Measurements from ENCODE around the gene HNRNPA3.
"Not testable (repeated sequence)": the region's sequence is repeated elsewhere in the genome, so short reads cannot be mapped to it uniquely, and the experiment has no call there.

The HNRNPA3 gene

DNA sequence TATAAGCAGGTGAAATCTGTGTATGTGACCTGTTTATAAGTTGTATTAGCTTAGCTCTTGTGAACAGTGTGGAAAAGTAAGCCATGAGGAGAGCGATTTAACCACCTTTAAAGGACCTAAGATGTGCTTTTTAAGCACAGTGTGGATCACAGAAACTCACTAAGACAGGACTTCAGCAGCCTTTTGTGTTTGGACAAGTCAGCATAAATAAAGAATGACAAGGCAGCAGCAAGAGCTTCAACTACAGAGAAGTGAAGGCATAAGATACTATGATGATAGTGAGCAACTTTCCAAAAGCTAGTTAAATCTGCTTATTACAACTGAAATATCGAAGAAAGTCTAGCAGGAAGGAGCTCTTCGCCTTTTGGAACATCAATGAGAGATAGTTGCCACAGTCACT lies 8.9 kb downstream of the HNRNPA3 start:
- DNase-seq (ENCODE audit: insufficient read length) (no peak), FAIRE-seq (no peak)
- TF ChIP-seq POLR2A (IDR thresholded peaks at IDR 0.05; ENCODE audit: low read depth, low read length): no peak
- no peak for TF ChIP-seq POLR2AphosphoS5 (IDR thresholded peaks at IDR 0.05; ENCODE audit: low read depth, low read length)
- TF ChIP-seq TAF1 (IDR thresholded peaks at IDR 0.05; ENCODE audit: borderline replicate concordance, low read depth, low read length): no peak

- FAIRE-seq (no peak), DNase-seq (ENCODE audit: insufficient read length) (no peak)
- TF ChIP-seq TAF1 (IDR thresholded peaks at IDR 0.05; ENCODE audit: borderline replicate concordance, low read depth, low read length) (no peak), POLR2A (IDR thresholded peaks at IDR 0.05; ENCODE audit: low read depth, low read length) (no peak), POLR2AphosphoS5 (IDR thresholded peaks at IDR 0.05; ENCODE audit: low read depth, low read length) (no peak)
These were observed 9.4 kb downstream of the HNRNPA3 start for GRCh38 chr2:177221970-177222369.

GRCh38 chr2:177223436-177223835 lies 10.8 kb downstream of the HNRNPA3 start:
- DNase-seq (ENCODE audit: insufficient read length); FAIRE-seq: not testable (repeated sequence)

- DNase-seq (ENCODE audit: insufficient read length): no peak
- TF ChIP-seq POLR2A (IDR thresholded peaks at IDR 0.05; ENCODE audit: low read depth, low read length): no peak
- no peak for TF ChIP-seq TAF1 (IDR thresholded peaks at IDR 0.05; ENCODE audit: borderline replicate concordance, low read depth, low read length)
- TF ChIP-seq POLR2AphosphoS5 (IDR thresholded peaks at IDR 0.05; ENCODE audit: low read depth, low read length): no peak
- FAIRE-seq: no peak
These were observed 13.4 kb downstream of the HNRNPA3 start for GRCh38 chr2:177225965-177226360.

GRCh38 chr2:177229442-177230242 lies 17.0 kb downstream of the HNRNPA3 start:
- DNase-seq (ENCODE audit: insufficient read length) (no peak), FAIRE-seq (no peak)
- TF ChIP-seq POLR2AphosphoS5 (IDR thresholded peaks at IDR 0.05; ENCODE audit: low read depth, low read length) (peak; percentile 86), POLR2A (IDR thresholded peaks at IDR 0.05; ENCODE audit: low read depth, low read length) (peak; percentile 47; the same call in 1 of the 2 replicates), TAF1 (IDR thresholded peaks at IDR 0.05; ENCODE audit: borderline replicate concordance, low read depth, low read length) (no peak)

DNA sequence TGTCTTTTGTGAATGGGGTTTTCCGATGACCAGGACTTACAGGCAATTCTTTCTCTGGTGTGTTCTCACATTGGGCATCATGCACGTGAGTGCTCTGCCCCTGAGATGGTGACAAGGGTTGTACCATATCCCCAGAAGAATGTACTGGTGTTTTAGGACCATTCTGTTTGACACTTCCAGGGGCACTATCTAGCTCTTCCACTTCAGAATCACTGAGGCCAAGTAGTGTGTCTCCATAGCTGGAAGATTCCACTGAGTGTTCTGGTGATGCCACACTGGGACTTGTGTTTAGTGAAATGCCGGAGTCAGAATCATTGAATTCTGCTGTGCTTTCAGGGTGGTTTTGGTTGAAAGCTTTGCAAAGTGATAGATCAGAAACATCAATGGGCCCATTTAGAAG lies 18.7 kb downstream of the HNRNPA3 start:
- DNase-seq (ENCODE audit: insufficient read length) (no peak), FAIRE-seq (no peak)
- no peak for TF ChIP-seq TAF1 (IDR thresholded peaks at IDR 0.05; ENCODE audit: borderline replicate concordance, low read depth, low read length)
- TF ChIP-seq POLR2A (IDR thresholded peaks at IDR 0.05; ENCODE audit: low read depth, low read length): no peak
- no peak for TF ChIP-seq POLR2AphosphoS5 (IDR thresholded peaks at IDR 0.05; ENCODE audit: low read depth, low read length)

- TF ChIP-seq POLR2A (IDR thresholded peaks at IDR 0.05; ENCODE audit: low read depth, low read length): no peak
- no peak for TF ChIP-seq POLR2AphosphoS5 (IDR thresholded peaks at IDR 0.05; ENCODE audit: low read depth, low read length)
- TF ChIP-seq TAF1 (IDR thresholded peaks at IDR 0.05; ENCODE audit: borderline replicate concordance, low read depth, low read length): no peak
- FAIRE-seq (no peak), DNase-seq (ENCODE audit: insufficient read length) (no peak)
These were observed 19.6 kb downstream of the HNRNPA3 start for GRCh38 chr2:177232098-177232704.

GRCh38 chr2:177234267-177234666 lies 21.7 kb downstream of the HNRNPA3 start:
- DNase-seq (ENCODE audit: insufficient read length) (no peak), FAIRE-seq (no peak)
- no peak for TF ChIP-seq TAF1 (IDR thresholded peaks at IDR 0.05; ENCODE audit: borderline replicate concordance, low read depth, low read length)
- no peak for TF ChIP-seq POLR2AphosphoS5 (IDR thresholded peaks at IDR 0.05; ENCODE audit: low read depth, low read length)
- TF ChIP-seq POLR2A (IDR thresholded peaks at IDR 0.05; ENCODE audit: low read depth, low read length): no peak

GRCh38 chr2:177235855-177236437 lies 23.4 kb downstream of the HNRNPA3 start:
- FAIRE-seq (no peak), DNase-seq (ENCODE audit: insufficient read length) (no peak)
- TF ChIP-seq POLR2A (IDR thresholded peaks at IDR 0.05; ENCODE audit: low read depth, low read length): 0 out of 2 replicates have a peak, but pooled peaks have one; percentile 34
- 0 out of 2 replicates have a peak, but pooled peaks have one; percentile 25 for TF ChIP-seq POLR2AphosphoS5 (IDR thresholded peaks at IDR 0.05; ENCODE audit: low read depth, low read length)
- no peak for TF ChIP-seq TAF1 (IDR thresholded peaks at IDR 0.05; ENCODE audit: borderline replicate concordance, low read depth, low read length)

DNA sequence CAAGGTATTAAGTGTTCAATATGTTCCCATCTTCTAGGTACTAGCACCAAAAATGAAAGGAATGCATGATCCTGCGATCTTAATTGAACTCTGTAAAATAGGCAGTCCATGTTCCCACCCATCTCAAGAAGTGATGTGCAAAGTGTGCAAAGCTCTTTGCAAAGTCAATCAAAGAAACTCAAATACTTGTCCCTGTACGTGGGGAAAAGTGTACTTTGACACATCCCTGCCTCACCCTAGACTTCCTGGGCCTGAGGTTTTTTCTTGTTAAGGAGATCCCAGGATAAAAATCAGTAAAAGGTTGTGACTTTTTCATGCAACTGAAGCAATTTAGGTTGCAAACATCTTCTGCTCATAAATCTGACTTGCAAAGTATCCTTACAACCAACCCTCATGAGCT lies 25.3 kb downstream of the HNRNPA3 start:
- TF ChIP-seq POLR2A (IDR thresholded peaks at IDR 0.05; ENCODE audit: low read depth, low read length) (no peak), TAF1 (IDR thresholded peaks at IDR 0.05; ENCODE audit: borderline replicate concordance, low read depth, low read length) (no peak), POLR2AphosphoS5 (IDR thresholded peaks at IDR 0.05; ENCODE audit: low read depth, low read length) (no peak)
- no peak for FAIRE-seq
- no peak for DNase-seq (ENCODE audit: insufficient read length)

DNA sequence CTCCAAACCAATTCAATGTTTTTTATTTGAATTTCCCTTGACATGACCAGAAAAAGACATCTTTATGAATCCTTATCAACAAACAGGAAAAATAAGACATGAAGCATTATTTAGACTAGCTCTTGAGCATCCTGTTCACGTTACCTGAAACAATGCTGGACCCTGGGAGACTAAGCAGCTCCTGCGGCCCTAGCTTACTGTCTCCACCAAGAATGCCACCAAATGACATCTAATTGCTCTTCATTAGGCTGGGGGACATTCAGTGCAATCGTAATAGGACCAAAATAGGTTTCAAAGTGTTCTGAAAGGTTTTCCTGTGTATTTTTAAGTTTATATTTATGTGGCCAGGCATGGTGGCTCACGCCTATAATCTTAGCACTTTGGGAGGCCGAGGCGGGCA lies 26.5 kb downstream of the HNRNPA3 start:
- FAIRE-seq: no peak
- no peak for DNase-seq (ENCODE audit: insufficient read length)
- TF ChIP-seq POLR2AphosphoS5 (IDR thresholded peaks at IDR 0.05; ENCODE audit: low read depth, low read length): no peak
- TF ChIP-seq POLR2A (IDR thresholded peaks at IDR 0.05; ENCODE audit: low read depth, low read length): no peak
- no peak for TF ChIP-seq TAF1 (IDR thresholded peaks at IDR 0.05; ENCODE audit: borderline replicate concordance, low read depth, low read length)

Data from GM12892 (cell line).